Right lobe of liver (tissue), 4 donors: ENCODE measurements around the gene CACNA1B.

Source experiments
- POLR2A ChIP-seq: fragments of 450-650 bp; IDR thresholded peaks from one replicate; pipeline ENCODE4 v1.6.1; 2017; ENCODE audit warnings: antibody characterized with exemption, mild to moderate bottlenecking
- TF ChIP-seq, protein P1 (sequence below), 4 donors: fragments of 200-600 bp in 3 of 4; fragments of 450-650 bp in 1 of 4; IDR thresholded peaks; one replicate each; pipeline versions ENCODE4 v1.5.1 to v1.8.0; 2016 to 2022; ENCODE audit warnings: antibody characterized with exemption in 4 of 4, mild to moderate bottlenecking in 2 of 4
- donor health status: DM: no; HTN: no; CAD: no.
- donor health status: DM: no; HTN: no; CAD: no.
- donor health status: DM: no; HTN: yes; CAD: no.

DNA sequence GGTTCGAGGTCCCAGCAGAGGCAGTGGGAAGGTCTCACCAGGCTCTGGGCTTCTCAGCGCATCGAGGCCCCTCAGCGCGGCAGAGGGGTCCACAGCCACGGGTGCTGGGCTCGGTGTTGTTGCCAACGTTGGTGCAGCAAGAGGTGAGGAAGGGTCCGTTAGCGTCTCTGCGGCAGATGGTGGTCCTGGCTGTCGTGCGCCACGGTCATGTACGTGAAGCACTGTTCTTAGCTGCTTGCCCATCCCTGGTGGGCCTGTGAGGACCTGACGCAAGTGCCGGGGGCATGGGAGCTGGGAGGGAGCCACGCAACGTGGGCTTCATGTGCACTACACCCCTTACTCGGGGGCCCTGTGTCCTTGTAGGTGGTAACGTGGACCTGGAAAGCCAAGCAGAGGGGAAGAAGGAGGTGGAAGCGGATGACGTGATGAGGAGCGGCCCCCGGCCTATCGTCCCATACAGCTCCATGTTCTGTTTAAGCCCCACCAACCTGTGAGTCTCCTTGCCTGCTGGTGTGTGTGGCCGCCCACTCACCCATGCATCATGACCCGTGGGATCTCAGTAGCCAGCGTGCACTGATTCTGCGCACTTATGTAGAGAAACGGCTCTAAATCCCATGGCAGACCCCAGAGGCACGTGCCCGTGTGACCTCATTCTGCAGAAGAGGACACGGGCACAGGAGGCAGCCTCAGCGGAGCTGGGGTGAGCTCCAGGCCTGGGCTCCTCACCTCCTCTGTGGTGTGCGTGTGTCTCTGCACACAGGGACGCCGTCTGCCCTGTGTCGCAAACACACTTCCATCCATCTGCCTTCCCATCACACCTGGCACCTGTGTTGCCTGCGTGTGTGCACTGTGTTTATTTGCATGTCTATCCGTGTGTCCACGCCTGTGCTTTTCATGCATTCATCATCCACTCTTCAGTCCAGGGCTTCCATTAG lies 166.1 kb downstream of the CACNA1B start:
- no peak for TF ChIP-seq POLR2A
- TF ChIP-seq, protein P1, sequence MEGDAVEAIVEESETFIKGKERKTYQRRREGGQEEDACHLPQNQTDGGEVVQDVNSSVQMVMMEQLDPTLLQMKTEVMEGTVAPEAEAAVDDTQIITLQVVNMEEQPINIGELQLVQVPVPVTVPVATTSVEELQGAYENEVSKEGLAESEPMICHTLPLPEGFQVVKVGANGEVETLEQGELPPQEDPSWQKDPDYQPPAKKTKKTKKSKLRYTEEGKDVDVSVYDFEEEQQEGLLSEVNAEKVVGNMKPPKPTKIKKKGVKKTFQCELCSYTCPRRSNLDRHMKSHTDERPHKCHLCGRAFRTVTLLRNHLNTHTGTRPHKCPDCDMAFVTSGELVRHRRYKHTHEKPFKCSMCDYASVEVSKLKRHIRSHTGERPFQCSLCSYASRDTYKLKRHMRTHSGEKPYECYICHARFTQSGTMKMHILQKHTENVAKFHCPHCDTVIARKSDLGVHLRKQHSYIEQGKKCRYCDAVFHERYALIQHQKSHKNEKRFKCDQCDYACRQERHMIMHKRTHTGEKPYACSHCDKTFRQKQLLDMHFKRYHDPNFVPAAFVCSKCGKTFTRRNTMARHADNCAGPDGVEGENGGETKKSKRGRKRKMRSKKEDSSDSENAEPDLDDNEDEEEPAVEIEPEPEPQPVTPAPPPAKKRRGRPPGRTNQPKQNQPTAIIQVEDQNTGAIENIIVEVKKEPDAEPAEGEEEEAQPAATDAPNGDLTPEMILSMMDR (IDR thresholded peaks at IDR 0.05) = no peak
